ENCODE results near the gene RGS6.
"Not testable (repeated sequence)": the region's sequence is repeated elsewhere in the genome, so short reads cannot be mapped to it uniquely, and the experiment has no call there.

RGS6 gene

DNA sequence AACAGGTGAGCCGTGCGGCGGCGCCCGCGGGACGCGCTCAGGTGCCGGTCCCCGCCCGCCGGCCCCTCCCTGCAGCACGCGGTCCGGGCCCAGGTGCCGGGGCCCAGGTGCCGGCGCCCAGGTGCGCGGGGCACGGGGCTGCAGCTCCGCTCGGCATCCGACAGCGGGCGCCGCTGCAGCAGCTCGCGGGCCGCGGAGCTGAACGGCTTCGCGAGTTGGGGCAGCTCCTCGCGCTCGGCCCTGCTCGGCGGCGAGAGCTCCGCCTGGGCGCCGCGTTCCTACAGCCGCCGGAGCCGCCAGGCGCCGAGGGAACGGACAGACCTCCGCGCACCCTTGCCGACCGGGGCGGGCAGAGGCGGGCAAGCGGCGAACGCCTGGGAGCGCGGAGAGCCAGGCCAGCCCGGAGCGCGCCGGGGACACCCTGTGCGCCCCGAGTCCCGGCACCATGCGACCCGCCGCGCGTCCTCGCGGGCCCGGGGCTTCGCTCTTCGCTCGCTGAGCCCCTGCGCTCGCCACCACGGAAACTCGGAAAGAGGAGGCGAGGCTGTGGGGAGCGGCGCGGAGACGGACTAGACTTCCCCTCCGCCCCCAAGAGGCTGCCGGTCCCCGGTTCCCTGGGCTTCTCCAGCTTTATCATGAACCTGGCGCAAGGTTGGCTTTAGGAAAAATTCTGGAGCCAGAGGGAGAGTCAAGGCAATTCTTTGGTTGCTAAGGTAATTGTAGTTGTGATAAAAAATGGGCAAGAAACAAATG is at the start of gene RGS6:
TSS of gene RGS6 (plus strand) at position 201 of the 753 bp plus-strand sequence.
- peak; percentile 88 for DNase-seq (ENCODE audit: low spot score)

DNA sequence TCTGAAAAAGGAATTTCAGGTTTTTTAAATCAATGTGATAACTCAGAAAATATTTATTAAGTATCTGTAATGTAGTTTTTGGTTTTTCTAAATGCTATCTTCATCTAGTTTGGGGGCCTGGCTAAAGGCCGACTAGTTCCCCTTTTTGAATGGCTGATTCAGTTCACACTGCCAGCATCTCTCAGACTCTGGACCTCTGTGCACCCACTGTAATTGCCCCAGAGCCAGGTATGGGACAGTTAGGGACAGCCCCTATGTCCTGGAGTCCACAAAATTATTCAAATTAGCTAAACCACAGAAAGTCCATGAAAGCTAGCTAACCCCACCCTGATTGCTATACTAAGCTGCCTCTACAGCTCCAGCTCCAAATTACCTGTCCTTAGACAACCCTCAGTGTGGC is 49.1 kb upstream of the RGS6 start:
- DNase-seq (ENCODE audit: low spot score): no peak

DNA sequence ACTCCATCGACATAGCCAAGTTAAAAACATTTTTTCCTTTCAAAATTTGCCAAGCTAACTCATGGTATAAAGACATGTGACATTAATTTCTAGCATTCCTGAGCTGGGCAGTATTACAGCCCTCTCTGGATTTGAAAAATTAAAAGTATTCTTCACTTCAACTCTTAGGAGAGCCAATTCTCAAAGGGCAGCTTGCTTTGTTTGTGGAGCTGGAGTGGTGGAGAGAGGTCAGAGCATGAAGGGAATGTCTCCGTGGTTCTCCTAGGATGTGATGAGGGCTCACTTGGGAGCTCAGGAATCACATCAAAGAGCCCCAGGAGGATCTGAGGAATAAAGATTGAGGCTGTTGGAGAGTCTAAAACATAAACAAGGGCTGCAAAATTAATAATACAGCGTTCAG is 46.9 kb upstream of the RGS6 start:
- DNase-seq (ENCODE audit: low spot score): no peak

- DNase-seq (ENCODE audit: low spot score): not testable (repeated sequence)
Measured at GRCh38 chr14:71887802-71888201, 44.4 kb upstream of the RGS6 start.

DNA sequence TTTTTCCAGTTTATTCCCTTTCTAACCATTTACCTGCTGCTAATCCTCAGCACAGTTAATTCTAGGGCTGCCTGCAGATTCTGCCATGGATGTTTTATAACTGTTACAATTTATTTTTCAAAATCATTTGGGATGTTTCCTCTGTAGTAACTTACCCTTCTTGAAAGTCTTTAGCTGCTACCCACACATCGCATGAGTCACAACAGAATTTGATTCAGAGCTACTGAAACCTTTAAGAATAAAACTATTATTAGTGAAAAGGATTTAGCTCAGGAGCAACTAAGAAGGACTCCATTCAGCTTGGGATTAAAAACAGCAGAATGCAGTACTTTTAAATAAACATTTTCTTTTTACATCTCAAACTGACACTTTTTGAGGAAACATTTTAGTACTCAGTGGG is 41.7 kb upstream of the RGS6 start:
- DNase-seq (ENCODE audit: low spot score): no peak

GRCh38 chr14:71891185-71891584 is 41.0 kb upstream of the RGS6 start:
- no peak for DNase-seq (ENCODE audit: low spot score)

- DNase-seq (ENCODE audit: low spot score): peak; percentile 33
Measured at GRCh38 chr14:71891970-71892369, 40.3 kb upstream of the RGS6 start.

- DNase-seq (ENCODE audit: low spot score): no peak
Measured at GRCh38 chr14:71905031-71905430, 27.2 kb upstream of the RGS6 start.

DNA sequence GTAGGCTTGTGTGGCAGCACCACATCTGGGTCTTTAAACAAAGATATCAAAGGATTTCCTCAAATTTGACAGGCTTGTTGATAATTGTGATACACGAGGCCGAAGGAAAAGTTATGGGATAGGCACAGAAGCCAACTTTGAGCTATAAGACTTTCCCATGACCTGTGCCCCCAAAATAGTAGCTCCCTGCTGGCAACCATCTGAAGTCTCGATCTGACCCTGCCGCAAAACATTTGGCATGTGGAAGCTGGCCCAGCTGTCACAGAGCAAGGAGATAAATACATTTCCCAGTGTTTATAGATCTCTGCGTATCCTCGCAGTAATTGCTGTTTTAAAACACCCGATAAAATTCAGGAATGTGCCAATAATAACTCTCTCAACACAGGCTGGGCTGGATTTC is 26.4 kb upstream of the RGS6 start:
- DNase-seq (ENCODE audit: low spot score): no peak

DNA sequence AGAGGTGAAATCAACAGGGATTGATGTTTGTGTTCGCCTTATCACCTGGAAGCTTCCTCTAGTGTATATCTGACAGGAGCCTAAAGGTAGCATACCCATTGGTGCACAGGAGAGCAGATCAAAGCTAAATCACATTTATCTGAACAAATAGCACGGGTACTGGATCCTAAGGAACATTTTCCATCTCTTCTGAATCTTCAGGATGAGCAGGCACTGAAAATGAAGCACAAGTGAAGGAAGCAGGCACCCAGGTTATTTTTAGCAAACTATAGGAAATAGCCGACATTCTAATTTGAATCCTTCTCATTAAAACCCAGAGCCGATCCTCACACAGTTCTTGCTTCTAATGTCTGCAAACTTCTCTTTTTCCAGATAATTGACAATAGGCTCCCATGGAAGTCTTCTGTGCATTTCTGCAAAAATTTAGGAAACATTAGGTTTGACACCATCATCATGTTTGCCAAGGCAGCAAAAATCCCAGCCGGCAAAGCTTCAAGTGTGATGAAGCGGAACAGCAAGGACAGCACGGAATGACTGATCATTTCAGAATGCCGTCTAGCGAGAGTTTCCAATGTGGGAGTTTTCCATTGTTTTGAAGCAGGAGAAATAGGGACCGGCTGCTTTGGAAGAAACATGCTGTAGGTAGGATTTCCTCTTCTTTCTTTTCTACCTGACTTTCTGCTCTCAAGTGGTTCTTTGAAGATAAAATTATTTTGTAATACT is 24.3 kb upstream of the RGS6 start:
- DNase-seq (ENCODE audit: low spot score): no peak

DNA sequence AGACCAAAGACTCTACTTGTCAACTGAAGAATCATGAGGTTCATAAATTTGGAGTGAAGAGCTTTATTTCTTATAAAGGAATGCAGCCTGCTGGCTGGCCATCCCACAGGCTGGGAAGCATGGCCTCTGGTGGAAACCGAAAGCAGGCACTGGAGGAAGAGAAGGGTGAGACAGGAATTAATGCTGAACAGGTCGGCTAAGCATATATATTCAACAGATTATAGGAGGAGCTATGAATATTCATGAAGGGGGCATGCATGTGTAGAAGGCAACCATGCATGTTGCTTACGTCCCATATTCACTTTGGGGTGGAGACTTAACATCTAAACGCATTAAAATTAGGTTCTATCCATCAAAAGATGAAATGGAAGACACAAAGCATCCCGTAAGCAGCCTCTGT is 20.6 kb upstream of the RGS6 start:
- no peak for DNase-seq (ENCODE audit: low spot score)

- DNase-seq (ENCODE audit: low spot score): no peak
Measured at GRCh38 chr14:71913342-71913741, 18.9 kb upstream of the RGS6 start.

- peak; percentile 52 for DNase-seq (ENCODE audit: low spot score)
Measured at GRCh38 chr14:71918955-71919354, 13.3 kb upstream of the RGS6 start.

DNA sequence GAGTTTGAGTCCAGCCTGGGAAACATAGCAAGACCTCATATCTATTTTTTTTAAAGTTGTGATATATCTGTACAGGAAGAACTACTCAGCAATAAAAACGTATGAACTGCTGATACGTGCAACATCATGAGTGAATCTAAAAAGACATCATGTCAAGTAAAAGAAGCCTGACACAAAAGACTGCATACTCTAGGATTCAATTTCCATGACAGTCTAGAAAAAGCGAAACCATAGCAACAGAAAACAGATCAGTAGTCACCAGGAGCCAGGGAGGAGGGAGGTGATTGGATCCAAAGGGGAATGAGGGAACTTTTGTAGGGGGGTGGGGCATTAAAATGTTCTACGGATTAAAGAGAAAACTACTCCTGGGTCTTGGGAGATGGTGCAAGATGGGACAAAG is 8.7 kb upstream of the RGS6 start:
- no peak for DNase-seq (ENCODE audit: low spot score)

- DNase-seq (ENCODE audit: low spot score): no peak
Measured at GRCh38 chr14:71931492-71932228, 569 bp upstream of the RGS6 start.

DNA sequence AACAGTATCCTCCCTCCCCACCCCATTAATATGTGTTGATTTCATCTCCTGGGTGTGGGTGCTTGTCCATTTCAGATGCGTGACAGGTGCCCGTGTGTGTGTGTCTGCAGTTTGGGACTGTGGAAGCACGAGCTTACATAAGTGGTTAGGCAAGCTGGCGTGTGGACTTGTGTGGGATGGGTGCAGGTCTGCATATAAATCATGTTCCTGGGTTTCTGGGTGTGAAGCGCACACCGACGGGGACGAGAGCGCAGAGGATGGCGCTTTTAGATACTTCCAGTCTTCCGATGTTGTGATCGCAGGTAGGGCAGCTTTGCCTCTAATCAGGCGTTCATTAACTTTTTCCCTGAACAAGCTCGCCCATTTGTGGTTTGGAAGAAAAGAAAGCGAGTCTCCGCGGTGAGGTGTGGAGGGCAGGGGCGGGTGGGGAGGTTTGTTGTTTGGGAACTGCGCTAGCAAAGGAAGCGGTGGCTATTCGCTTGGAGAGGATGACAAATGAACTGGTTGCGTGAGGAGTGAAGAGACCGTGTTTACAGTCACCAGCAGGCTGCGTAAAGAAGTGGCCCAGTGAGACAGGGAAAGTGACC is 865 bp downstream of the RGS6 start:
- peak; percentile 26 for DNase-seq (ENCODE audit: low spot score)

DNA sequence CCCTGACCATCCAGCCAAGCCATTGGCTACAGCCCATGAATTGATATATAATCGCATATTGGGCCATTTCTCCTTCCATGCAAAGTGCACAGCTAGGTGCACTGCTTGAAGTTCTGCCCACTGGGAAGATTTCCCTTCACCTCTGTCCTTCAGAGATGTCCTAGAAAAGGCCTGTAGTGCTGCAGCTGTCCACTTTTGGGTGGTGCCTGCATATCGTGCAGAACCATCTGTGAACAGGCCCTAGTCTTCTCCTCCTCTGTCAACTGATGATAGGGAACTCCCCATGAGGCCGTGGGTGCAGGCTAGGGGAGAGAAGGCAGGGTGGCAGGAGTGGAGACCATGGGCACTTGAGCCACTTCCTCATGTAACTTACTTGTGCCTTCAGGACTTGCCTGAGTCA is 6.0 kb downstream of the RGS6 start:
- DNase-seq (ENCODE audit: low spot score): not testable (repeated sequence)

DNA sequence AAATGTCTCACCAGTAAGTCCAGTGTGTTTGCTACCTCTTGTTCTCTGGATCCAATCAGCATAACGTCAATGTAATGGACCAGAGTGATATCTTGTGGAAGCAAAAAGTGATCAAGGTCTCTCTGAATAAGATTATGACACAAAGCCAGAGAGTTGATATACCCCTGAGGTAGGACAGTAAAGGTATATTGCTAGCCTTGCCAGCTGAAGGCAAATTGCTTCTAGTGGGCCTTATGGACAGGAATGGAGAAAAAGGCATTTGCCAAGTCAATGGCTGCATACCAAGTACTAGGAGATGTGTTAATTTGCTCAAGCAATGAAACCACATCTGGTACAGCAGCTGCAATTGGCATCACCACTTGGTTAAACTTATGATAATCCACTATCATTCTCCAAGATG is 7.1 kb downstream of the RGS6 start:
- not testable (repeated sequence) for DNase-seq (ENCODE audit: low spot score)

DNA sequence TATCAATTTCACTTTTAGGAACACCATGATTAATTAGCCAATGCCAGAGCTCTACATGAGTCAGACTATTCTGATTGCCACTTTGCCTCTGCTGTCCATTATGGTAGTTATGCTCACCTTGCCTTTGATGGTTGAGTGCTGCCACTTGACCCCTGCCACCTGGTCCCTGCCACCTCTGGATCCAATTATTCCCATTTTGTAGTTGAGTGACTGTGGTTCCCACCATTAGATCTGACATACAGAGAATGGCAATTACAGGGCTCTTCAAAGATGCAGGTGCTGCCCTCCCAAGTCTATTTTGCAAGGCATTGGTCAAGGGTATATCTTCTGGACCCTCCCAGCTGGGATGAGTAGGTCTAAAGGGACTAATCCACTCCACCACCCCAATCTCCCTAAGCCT is 8.3 kb downstream of the RGS6 start:
- not testable (repeated sequence) for DNase-seq (ENCODE audit: low spot score)

DNA sequence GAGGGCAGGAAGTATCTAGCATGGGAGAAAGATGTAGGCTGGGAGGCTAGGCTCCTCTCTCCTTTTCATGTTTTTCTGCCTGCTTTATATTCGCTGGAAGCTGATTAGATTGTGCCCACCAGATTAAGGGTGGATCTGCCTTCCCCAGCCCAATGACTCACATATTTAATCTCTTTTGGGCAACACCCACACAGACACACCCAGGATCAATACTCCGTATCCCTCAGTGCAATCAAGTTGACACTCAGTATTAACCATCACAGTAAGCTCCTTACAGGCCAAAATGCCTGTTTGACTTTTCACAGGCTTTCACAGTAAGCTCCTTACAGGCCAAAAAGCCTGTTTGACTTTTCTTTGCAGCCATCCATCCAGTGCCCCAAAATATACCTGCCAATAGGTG is 9.4 kb downstream of the RGS6 start:
- DNase-seq (ENCODE audit: low spot score): not testable (repeated sequence)

- no peak for DNase-seq (ENCODE audit: low spot score)
Measured at GRCh38 chr14:71942904-71943694, 10.9 kb downstream of the RGS6 start.

DNA sequence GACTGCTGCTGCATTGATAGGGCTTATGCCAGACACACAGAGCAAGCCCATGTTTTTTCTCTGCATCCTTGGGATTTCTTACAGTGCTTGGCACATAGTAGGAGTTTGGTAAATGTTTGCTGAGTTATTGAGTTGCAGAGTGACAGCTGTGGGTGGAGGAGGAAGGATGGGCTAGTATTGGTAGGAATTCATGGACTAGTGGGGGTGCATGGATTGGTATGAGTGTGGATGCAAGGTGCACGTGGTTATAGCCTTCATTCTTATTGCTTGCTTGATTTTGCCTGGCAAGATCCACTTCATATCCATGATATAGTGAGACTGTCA is 11.4 kb downstream of the RGS6 start:
- DNase-seq (ENCODE audit: low spot score): no peak
